Spinal cord (tissue), 10 donors: ENCODE results near the gene TAF4B. TPM values are rescaled to one million over a fixed set of nuclear protein-coding genes. Genes with fewer than 3 reads are reported as not detected.

ENCODE experiments used
- DNase-seq, 6 donors: peaks; one replicate each; pipeline versions ENCODE4 v3.0.0 to v3.0.0-alpha.2; 2013 to 2015; ENCODE audit warnings: low spot score in 6 of 6, low read depth in 4 of 6
- H3K27ac ChIP-seq: one replicate; pipeline ENCODE4 v1.5.1; 2013; ENCODE audit warnings: low read depth, low read length, control low read depth
- H3K27me3 ChIP-seq: one replicate; pipeline ENCODE4 v1.6.1; 2013; ENCODE audit warnings: low read length; ENCODE audit not compliant: control insufficient read depth, insufficient read depth
- H3K36me3 ChIP-seq: one replicate; pipeline ENCODE4 v1.6.1; 2013; ENCODE audit warnings: low read length; ENCODE audit not compliant: control insufficient read depth, insufficient read depth
- H3K4me1 ChIP-seq: one replicate; pipeline ENCODE4 v1.6.1; 2013; ENCODE audit warnings: low read length; ENCODE audit not compliant: control insufficient read depth, insufficient read depth
- H3K4me3 ChIP-seq: one replicate; pipeline ENCODE4 v1.5.1; 2013; ENCODE audit warnings: low read depth, low read length, control low read depth
- H3K9me3 ChIP-seq: one replicate; pipeline ENCODE4 v1.6.1; 2013; ENCODE audit warnings: low read length; ENCODE audit not compliant: control insufficient read depth, insufficient read depth
- WGBS: methylation state at CpG from one replicate; pipeline ENCODE4 v1.1.5; 2013; ENCODE audit warnings: missing lambda C conversion rate; ENCODE audit not compliant: insufficient coverage; 5-methylcytosine and 5-hydroxymethylcytosine counted together
- polyA plus RNA-seq, 2 donors: library from polyadenylated mRNA; unstranded; fragments of 120-200 nt; gene quantifications; one replicate each; pipeline ENCODE4 v1.2.1, GENCODE V29; 2013; ENCODE audit not compliant: insufficient read length in 2 of 2
- small RNA-seq: library from RNA; depleted of rRNA; stranded (forward); fragments of <200 nt; gene quantifications from one replicate; pipeline ENCODE3, GENCODE V24; 2014; ENCODE audit warnings: low replicate concordance
- total RNA-seq, 2 donors: library from RNA; depleted of rRNA in 1 of 2; stranded (reverse); fragments of 120-200 nt in 1 of 2; fragments of >200 nt in 1 of 2; gene quantifications; one replicate each; pipeline versions ENCODE4 v1.2.3 to v1.2.4, GENCODE V29; 2013 to 2014
- donor health status: healthy.

Gene TAF4B
- total and polyA plus RNA-seq, 4 donors, result 1.6 to 4.9 (median 2.7) TPM

GRCh38 chr18:26439537-26439936, 213.3 kb downstream of the TAF4B start:
- no peak overlapping the region for H3K4me3 ChIP-seq
- 95% methylated on average over 4 of the region's 4 CpGs for WGBS
- no peak overlapping the region for H3K27ac ChIP-seq
- H3K36me3 ChIP-seq, result no peaks in the 10 kb centered on the region
- DNase-seq, result no peak
- peaks cover 9% of the 10 kb centered on the region for H3K4me1 ChIP-seq
- peaks cover 3% of the 10 kb centered on the region for H3K27me3 ChIP-seq
- peaks cover 1% of the 10 kb centered on the region for H3K9me3 ChIP-seq

- DNase-seq, result no peak
- Histone ChIP-seq H3K27me3 (peaks cover 3% of the 10 kb centered on the region), H3K9me3 (peaks cover 1% of the 10 kb centered on the region), H3K4me3 (no peak overlapping the region), H3K4me1 (peaks cover 9% of the 10 kb centered on the region), H3K27ac (no peak overlapping the region), H3K36me3 (no peaks in the 10 kb centered on the region)
- WGBS, result 51% methylated on average over 3 of the region's 8 CpGs
Observed at GRCh38 chr18:26440644-26441043, 214.4 kb downstream of the TAF4B start.

Small RNA genes lying within 50 kb of the gene (small RNA-seq; reads per million reads assigned to genes)
- gene RNU6-1289P, result not detected

Other genes with a start within 250 kb of the TAF4B start
- 10 to 100 TPM; 86.9 to 92.0 TPM for gene SS18, start 135.8 kb upstream of the TAF4B start, total RNA-seq
- gene SS18, start 135.8 kb upstream of the TAF4B start, polyA plus RNA-seq, result 10 to 100 TPM; 52.3 to 57.4 TPM
- gene PSMA8, start 92.6 kb upstream of the TAF4B start, total RNA-seq, result under 1 TPM in 1 of 2 donors, not detected in 1; 0.20 TPM
- under 1 TPM; 0.21 TPM for gene PSMA8, start 92.6 kb upstream of the TAF4B start, polyA plus RNA-seq